T-helper 1 cell treated with Interleukin-12 subunit alpha and Interleukin-12 subunit beta and Interleukin-4 antibody, amounts not matched to agents 30 μg/mL and 1 μg/mL, for 36 hours (primary cell): ENCODE data around the gene POLG.

Experiments
- H3K27ac Mint-ChIP-seq: one replicate; pipeline ENCODE4 v1.8.0; 2021; ENCODE audit warnings: mild to moderate bottlenecking, mixed read lengths
- H3K27me3 Mint-ChIP-seq: one replicate; pipeline ENCODE4 v1.8.0; 2021; ENCODE audit warnings: low read depth, mixed read lengths
- H3K36me3 Mint-ChIP-seq: one replicate; pipeline ENCODE4 v1.8.0; 2021; ENCODE audit warnings: low read depth, mixed read lengths
- H3K4me1 Mint-ChIP-seq: one replicate; pipeline ENCODE4 v1.8.0; 2021; ENCODE audit warnings: low read depth, mixed read lengths
- H3K4me3 Mint-ChIP-seq: one replicate; pipeline ENCODE4 v1.8.0; 2021; ENCODE audit warnings: mild to moderate bottlenecking, moderate library complexity, mixed read lengths
- H3K9me3 Mint-ChIP-seq: one replicate; pipeline ENCODE4 v1.8.0; 2021; ENCODE audit warnings: mixed read lengths

POLG gene

DNA sequence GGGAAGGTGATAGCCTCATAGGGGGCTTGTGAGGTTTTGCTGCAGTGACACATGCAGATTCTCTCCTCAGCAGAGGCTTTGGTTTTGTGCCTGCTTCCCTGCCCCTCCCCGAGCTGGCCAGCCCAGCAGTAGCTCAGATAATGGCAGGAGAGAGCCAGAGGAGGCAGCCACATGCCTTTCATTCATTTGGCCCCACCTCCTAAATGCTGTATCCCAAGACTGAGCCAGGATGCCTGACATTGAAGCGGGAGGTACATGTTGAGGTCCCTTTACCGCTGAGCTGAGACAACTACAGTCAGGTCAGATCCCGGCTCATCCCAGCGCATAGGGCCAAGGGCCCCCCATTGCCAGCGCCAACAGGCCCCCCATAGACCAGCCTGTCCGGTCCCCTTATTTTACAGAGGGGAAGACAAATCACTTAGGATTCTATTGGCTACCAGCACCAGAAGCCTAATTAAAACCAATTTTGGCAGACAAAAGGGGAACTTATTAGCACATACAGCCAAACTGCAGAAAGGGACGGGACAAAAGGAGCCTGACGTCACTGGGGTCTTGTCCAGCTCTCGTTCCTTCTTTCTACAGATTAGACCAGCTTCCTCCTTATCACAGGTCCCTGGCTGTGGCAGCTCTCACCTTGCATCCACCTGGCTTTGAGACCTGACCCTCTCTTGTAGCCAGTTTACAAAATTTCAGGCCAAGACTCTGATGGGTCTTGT, 12.1 kb upstream of the POLG start:
- Mint-ChIP-seq H3K36me3 (no peaks in the 10 kb centered on the region), H3K9me3 (no peaks in the 10 kb centered on the region), H3K27ac (no peak overlapping the region), H3K4me3 (no peak overlapping the region), H3K4me1 (no peaks in the 10 kb centered on the region), H3K27me3 (peaks cover 16% of the 10 kb centered on the region)

DNA sequence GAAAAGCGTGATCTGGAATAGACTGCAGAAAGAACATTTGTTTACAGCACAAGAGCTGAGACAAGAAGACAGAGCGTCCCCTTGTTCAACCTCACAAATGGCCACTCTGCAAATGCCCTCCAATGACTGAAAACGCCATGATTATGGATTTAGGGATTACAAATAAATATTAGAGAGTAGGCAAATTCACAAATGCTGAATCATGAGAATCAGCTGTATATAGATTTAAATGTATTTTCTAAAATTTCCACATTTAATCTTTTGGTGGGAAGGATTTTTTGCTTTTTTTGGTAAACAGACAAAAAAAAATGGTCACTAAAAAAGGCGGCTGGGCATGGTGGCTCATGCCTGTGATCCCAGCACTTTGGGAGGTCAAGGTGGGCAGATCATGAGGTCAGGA, 10.6 kb upstream of the POLG start:
- no peaks in the 10 kb centered on the region for H3K36me3 Mint-ChIP-seq
- no peaks in the 10 kb centered on the region for H3K4me1 Mint-ChIP-seq
- no peaks in the 10 kb centered on the region for H3K9me3 Mint-ChIP-seq
- H3K27me3 Mint-ChIP-seq = peaks cover 24% of the 10 kb centered on the region
- H3K4me3 Mint-ChIP-seq = no peak overlapping the region
- no peak overlapping the region for H3K27ac Mint-ChIP-seq

DNA sequence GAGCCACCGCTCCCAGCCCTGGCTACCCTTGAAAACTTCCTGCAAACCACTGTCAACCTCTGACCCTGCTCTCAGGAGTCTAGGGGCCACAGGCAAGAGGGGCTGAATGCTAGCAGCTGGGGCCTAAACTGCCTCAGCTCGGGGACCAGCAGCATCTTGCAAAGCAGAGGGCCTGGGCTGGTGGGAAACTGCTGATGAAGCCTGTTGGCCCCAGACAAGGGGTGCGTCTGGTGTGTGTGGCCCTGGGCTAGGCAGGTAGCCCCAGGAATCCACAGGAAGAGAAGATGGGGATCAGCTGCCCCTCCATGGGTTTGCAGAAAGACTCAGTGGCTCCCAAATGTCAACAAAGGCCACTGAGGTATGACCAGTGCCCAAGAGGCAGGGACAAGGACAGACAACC, 8.2 kb upstream of the POLG start:
- Mint-ChIP-seq H3K27ac (no peak overlapping the region), H3K4me1 (peaks cover 2% of the 10 kb centered on the region), H3K36me3 (no peaks in the 10 kb centered on the region), H3K4me3 (no peak overlapping the region), H3K27me3 (peaks cover 16% of the 10 kb centered on the region), H3K9me3 (no peaks in the 10 kb centered on the region)

DNA sequence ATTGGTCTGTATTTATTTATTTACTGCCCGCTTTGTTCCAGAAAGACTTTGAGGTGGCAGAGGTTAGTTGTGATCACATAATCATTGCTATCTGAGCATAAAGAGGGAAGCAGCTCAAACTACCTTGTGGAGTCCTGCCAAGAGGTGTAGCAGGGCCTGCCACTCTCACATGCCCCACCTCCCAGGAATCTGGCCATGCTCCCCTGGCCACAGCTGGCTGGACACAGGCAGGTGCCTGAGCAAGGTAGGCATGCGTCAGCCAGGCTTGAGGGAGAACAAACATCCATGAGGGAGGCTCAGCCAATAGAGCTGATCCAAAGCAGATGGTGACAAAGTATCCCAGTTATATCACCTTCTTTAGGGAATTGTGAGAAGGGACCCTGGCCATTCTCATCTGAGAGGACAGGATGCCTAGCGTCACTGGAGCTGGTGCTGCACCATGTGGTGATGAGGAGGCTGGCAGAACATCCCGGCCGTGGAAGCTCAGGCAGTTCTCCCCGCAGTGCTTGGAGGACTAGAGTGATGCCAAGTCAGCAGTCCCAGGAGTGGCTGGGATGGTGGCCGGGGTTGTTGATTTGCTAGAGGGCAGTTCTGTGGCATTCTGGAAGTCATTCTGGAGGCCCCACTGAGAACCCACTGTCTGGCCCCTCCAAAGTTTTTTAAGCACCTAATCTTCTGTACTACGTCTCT, 6.8 kb upstream of the POLG start:
- Mint-ChIP-seq H3K4me1 (peaks cover 4% of the 10 kb centered on the region), H3K9me3 (no peaks in the 10 kb centered on the region), H3K4me3 (no peak overlapping the region), H3K27ac (no peak overlapping the region), H3K27me3 (peaks cover 16% of the 10 kb centered on the region), H3K36me3 (no peaks in the 10 kb centered on the region)

DNA sequence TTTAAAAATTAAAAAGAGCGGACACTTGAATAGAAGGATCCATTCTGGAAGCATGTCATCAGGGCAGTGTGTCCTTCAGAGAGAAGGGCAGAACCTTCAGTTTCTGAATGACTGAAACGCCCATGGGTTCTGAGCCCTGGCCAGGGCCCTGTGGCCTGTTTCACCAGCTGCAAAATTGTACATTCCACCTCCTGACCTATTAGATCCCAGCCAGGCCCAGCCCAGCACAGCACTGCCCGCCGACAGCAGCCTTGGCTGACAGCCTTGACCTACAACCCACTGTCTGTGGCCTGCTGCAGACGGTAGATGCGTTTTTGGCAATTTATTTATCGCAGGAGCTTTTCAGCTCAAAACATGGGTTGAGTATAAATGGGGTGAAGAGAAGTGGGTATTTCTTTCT, 5.9 kb upstream of the POLG start:
- peaks cover 6% of the 10 kb centered on the region for H3K4me1 Mint-ChIP-seq
- no peaks in the 10 kb centered on the region for H3K36me3 Mint-ChIP-seq
- H3K4me3 Mint-ChIP-seq = no peak overlapping the region
- H3K9me3 Mint-ChIP-seq = no peaks in the 10 kb centered on the region
- H3K27me3 Mint-ChIP-seq = peaks cover 16% of the 10 kb centered on the region
- H3K27ac Mint-ChIP-seq = no peak overlapping the region

DNA sequence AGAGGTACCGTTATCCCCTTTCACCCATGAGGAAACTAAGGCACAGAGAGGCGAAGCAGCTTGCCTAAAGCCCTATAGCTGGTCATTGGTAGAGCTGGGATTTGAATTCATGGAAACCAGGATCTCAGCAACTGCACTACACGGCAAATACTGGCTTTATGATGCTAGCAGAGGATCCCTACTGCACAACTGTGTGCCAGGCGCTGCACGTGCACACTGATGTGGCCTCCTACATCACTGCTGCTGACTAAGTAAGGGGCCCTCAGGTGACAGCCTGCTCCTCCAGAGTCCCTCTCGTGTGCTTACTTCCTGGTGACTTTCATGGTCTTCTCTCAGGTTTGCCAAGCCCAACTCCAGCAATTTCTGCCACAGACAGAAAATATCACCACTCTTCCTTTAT, 3.4 kb upstream of the POLG start:
- Mint-ChIP-seq H3K4me3 (no peak overlapping the region), H3K27ac (no peak overlapping the region), H3K4me1 (peaks cover 15% of the 10 kb centered on the region), H3K27me3 (peaks cover 14% of the 10 kb centered on the region), H3K36me3 (peaks cover 5% of the 10 kb centered on the region), H3K9me3 (no peaks in the 10 kb centered on the region)

DNA sequence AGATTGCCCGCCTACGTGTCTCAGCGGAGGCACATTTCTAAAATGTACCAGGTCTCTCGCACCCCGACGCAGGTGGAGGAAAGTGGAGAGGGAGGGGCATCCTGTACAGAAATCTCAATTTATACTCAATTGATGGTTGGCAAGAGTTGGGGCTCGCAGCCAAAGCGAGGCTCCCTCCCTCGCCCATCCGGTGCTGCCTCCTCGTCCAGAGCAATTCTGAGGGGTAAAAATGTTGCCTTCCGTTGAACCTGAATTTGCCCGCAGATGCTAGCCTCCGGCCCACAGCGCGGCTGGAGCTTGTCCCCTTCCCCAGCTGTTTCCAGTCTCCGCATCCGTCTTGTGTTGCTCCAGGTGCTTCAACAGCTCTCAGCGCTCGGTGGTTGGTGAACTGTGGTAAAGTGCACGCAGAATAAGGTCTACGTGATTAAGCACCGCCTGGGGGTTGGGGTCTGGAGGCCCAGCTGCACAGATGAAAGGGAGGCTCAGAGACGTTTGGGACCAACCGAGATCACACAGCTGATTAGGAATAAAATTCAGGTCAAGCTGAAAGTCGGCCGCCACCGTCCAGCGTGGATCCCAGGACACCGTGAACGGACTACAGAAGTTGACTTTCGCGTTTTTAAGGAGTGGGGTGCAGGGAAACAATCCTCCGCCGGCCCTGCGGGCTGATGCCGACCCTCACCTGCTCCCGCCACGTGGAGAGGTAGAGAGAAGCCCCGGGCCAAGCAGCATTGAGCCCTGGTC, 846 bp upstream of the POLG start:
- no peaks in the 10 kb centered on the region for H3K9me3 Mint-ChIP-seq
- H3K36me3 Mint-ChIP-seq = peaks cover 28% of the 10 kb centered on the region
- H3K27ac Mint-ChIP-seq = peak overlapping the region; percentile 97
- H3K4me1 Mint-ChIP-seq = peaks cover 38% of the 10 kb centered on the region
- peaks cover 6% of the 10 kb centered on the region for H3K27me3 Mint-ChIP-seq
- peak overlapping the region; percentile 80 for H3K4me3 Mint-ChIP-seq

DNA sequence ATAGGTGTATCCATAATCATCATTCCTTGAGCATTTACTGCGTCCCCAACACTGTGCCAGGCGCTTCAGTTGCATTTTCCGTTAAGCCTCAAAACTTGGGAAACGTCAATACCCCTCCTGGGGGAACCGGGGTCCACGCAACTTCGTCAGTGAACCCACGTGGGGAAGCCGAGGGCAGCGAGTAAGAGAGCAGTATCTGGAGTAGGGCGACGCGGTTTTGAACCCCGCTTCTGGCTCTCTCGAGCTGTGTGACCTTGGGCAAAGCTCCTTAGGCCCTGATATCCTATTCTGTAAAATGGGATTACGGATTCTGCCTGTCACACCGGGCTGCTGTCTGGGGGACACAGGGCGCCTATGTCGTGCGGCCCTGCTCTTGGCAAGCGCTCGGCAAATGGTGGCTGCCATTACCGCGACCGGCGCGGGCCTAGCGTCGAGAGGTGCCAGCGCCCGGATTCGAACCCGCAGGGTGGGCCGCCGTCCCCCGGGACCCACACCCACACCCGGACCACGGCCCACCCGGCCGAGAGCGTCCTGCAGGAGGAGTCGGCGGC, 590 bp downstream of the POLG start:
- no peaks in the 10 kb centered on the region for H3K9me3 Mint-ChIP-seq
- peak overlapping the region; percentile 59 for H3K27ac Mint-ChIP-seq
- H3K4me1 Mint-ChIP-seq = peaks cover 51% of the 10 kb centered on the region
- H3K4me3 Mint-ChIP-seq = peak overlapping the region; percentile 85
- peaks cover 6% of the 10 kb centered on the region for H3K27me3 Mint-ChIP-seq
- peaks cover 42% of the 10 kb centered on the region for H3K36me3 Mint-ChIP-seq

DNA sequence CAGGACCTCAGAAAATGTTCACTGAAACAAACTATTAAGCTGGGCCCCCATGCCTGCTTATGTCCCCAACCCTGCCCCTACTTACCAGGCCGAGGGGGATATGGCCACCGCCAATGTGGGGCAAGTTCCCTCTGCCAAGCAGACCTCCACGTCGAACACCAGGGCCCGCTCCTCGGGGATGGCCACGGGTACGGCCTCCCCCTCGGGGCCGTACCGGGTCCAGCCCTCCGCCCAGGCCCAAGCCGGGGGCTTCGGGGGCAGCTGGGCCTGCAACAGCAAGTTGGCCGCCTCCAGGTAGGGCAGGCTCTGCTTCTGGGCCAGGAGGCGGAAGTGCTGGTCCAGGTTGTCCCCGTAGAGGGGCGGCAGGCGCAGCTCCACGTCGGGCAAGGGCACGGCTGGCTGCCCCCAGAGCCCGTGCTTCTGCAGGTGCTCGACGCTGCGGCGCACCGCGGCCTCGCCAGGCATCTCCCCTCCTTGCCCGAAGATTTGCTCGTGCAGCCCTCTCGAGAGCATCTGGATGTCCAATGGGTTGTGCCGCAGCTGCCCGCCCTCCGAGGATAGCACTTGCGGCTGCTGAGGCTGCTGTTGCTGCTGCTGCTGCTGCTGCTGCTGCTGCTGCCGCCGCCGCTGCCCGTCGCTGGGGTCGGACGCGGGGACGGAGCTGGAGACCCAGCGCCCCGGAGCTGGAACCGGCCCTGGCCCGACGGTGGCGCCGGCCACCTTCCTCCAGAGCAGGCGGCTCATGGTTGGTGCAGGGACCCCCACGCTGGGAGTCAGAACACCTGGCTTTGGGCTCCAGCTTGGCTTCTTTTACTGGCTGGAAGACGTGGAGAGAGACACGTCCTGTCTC, 1.4 kb downstream of the POLG start:
- peaks cover 6% of the 10 kb centered on the region for H3K27me3 Mint-ChIP-seq
- H3K4me1 Mint-ChIP-seq = peaks cover 53% of the 10 kb centered on the region
- peak overlapping the region; percentile 59 for H3K27ac Mint-ChIP-seq

DNA sequence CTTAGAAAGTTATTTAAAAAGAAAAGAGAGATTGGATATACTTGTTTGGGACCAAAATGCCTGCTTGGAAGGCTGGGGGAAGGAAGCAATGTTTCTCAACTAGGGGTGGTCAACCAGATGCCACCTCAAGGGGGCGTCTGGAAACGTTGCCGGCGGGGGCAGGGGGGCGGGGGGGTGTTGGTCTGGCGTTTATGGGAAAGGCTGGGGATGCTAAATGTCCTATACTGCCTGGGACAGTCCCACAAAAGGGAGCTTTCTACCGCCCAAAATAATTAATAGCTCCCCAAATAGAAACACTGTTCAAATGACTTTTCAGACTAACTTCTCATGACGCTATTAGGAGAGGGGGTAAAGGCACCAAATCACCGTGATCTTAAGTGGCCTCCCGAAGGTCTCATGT, 2.2 kb downstream of the POLG start:
- peaks cover 6% of the 10 kb centered on the region for H3K27me3 Mint-ChIP-seq
- peak overlapping the region; percentile 41 for H3K27ac Mint-ChIP-seq
- peaks cover 48% of the 10 kb centered on the region for H3K36me3 Mint-ChIP-seq
- H3K9me3 Mint-ChIP-seq = no peaks in the 10 kb centered on the region
- H3K4me1 Mint-ChIP-seq = peaks cover 55% of the 10 kb centered on the region
- H3K4me3 Mint-ChIP-seq = peak overlapping the region; percentile 81

More for the DNA sequence above, 1.4 kb downstream of the POLG start:
- peak overlapping the region; percentile 85 for H3K4me3 Mint-ChIP-seq
- H3K9me3 Mint-ChIP-seq = no peaks in the 10 kb centered on the region
- peaks cover 42% of the 10 kb centered on the region for H3K36me3 Mint-ChIP-seq

DNA sequence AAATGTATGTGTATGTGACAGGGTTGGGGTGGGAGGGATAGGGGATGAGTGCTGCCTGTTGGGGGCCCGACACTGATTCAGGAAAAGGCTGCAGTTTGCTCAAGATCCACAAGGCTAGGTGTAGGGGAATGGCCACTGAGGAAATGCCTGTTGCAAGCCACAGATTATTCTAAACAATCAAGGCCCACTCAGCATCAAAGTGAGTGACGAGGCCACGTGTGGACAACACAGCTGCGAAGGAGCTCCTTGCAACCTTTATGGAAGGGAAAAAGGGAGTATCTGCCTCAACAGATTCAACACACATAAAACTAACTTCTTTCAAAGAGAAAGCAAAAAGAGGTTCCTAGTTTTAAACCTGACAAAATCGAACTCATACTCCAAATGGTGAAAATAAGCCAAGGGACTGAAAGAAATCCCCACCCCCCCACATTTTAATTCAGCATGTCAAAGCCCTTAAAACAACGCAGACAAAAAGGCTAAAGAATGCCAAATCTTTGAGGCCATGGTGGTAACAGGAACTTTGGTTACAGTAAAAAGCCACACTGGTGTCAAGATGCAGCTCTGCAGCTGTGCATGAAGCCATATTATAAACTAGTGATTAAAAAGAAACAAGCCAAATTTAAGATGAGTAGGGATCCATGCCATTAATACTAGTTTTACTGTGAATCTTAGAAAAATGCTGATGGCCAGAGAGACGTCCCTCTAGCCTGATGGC, 3.6 kb downstream of the POLG start:
- peaks cover 59% of the 10 kb centered on the region for H3K36me3 Mint-ChIP-seq
- no peaks in the 10 kb centered on the region for H3K9me3 Mint-ChIP-seq
- H3K27ac Mint-ChIP-seq = peak overlapping the region; percentile 86
- H3K4me3 Mint-ChIP-seq = peak overlapping the region; percentile 53
- peaks cover 58% of the 10 kb centered on the region for H3K4me1 Mint-ChIP-seq
- peaks cover 6% of the 10 kb centered on the region for H3K27me3 Mint-ChIP-seq

DNA sequence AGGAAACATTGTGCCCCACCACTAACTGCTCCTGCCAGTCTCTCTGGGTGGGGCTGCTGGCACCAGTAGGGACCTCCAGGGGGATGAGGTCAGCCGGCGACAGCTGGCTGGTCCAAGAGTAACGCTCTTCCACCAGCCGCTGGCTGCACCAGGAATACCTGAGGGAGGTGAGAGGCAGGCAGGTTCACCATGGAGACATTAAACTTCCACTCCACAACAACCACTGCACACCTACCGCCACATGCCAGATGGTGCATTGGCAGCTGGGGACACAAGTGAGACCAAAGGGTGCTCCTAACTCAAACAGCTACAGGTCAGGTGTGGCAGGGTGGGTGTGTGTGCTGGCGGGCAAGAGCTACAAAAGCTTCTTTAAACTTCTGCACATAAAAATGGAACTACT, 4.5 kb downstream of the POLG start:
- Mint-ChIP-seq H3K4me3 (peak overlapping the region; percentile 53), H3K36me3 (peaks cover 65% of the 10 kb centered on the region), H3K27me3 (peaks cover 5% of the 10 kb centered on the region), H3K9me3 (no peaks in the 10 kb centered on the region), H3K4me1 (peaks cover 51% of the 10 kb centered on the region), H3K27ac (peak overlapping the region; percentile 86)

DNA sequence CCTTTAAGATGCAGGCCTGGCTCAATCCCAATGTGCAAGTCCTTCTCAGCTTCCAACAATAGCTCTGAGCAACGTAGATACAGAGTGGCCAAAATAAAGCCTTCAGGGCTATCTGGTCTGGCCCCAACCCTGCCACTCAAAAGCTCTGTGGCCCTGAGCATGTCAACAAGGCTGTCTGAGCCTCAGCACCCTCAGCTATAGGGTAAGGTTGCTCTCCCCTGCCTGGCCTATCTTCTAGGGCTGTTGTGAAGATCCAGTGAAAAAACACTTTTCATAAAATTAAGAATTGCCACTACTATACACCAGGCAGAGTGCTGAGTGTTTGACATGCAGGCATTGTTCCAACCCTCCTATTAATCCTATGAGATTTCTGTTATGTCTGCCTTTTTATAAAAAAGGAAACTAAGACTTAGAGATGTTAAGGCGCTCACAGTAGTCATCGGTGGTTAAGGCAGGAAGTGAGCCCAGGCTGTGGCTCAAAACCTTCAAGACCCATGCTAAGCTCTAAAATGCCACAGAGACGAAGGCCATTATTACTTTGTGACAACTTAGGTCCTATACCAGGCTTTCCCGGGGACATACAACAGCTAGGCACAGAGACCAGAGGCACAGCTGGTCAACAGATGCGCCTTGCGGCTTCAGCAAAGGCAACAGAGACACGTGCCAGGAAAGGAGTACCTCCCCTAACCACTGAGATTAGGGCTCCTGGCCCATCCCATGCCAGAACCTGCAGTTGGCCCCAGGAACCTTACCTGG, 5.1 kb downstream of the POLG start:
- Mint-ChIP-seq H3K4me3 (peak overlapping the region; percentile 53), H3K36me3 (peaks cover 66% of the 10 kb centered on the region), H3K27me3 (no peaks in the 10 kb centered on the region), H3K9me3 (no peaks in the 10 kb centered on the region), H3K27ac (peak overlapping the region; percentile 86), H3K4me1 (peaks cover 51% of the 10 kb centered on the region)
